H9 (cell line): ENCODE measurements around the gene TMEM134. TPM values are rescaled to one million over a fixed set of nuclear protein-coding genes. Genes with fewer than 3 reads are reported as not detected.

Experiments used
- DNase-seq: peaks from one replicate; pipeline ENCODE4 v3.0.0-alpha.2; 2017
- H2AFZ ChIP-seq: one replicate; pipeline ENCODE4 v1.6.1; 2013; ENCODE audit warnings: mild to moderate bottlenecking, low read length, control low read depth, moderate library complexity
- H2AK5ac ChIP-seq: 2 replicates; pipeline ENCODE4 v1.6.1; 2013; ENCODE audit warnings: low read length, control low read depth, mixed read lengths; ENCODE audit not compliant: insufficient read length
- H2BK120ac ChIP-seq: one replicate; pipeline ENCODE4 v1.6.1; 2013; ENCODE audit warnings: low read depth, mild to moderate bottlenecking, low read length, control low read depth, inconsistent platforms; ENCODE audit not compliant: poor library complexity, severe bottlenecking
- H2BK12ac ChIP-seq: 2 replicates; pipeline ENCODE4 v1.6.1; 2013; ENCODE audit warnings: low read length, control low read depth, mixed read lengths, low read depth; ENCODE audit not compliant: insufficient read length
- H2BK15ac ChIP-seq: 2 replicates; pipeline ENCODE4 v1.6.1; 2013; ENCODE audit warnings: low read depth, low read length, control low read depth
- H2BK20ac ChIP-seq: one replicate; pipeline ENCODE4 v1.6.1; 2013; ENCODE audit warnings: low read depth, mild to moderate bottlenecking, low read length, control low read depth, inconsistent platforms; ENCODE audit not compliant: poor library complexity, severe bottlenecking
- H2BK5ac ChIP-seq: 2 replicates; pipeline ENCODE4 v1.6.1; 2013; ENCODE audit warnings: low read length, control low read depth, mixed read lengths; ENCODE audit not compliant: insufficient read length
- H3K14ac ChIP-seq: 2 replicates; pipeline ENCODE4 v1.6.1; 2013; ENCODE audit warnings: low read length, control low read depth; ENCODE audit not compliant: insufficient read depth
- H3K18ac ChIP-seq: 2 replicates; pipeline ENCODE4 v1.6.1; 2013; ENCODE audit warnings: low read depth, mild to moderate bottlenecking, mixed read lengths, low read length, control low read depth; ENCODE audit not compliant: insufficient read length
- H3K23ac ChIP-seq: 2 replicates; pipeline ENCODE4 v1.6.1; 2013; ENCODE audit warnings: low read length, control low read depth, mixed read lengths, low read depth; ENCODE audit not compliant: insufficient read length
- H3K23me2 ChIP-seq: 2 replicates; pipeline ENCODE4 v1.6.1; 2013; ENCODE audit warnings: low read depth, mild to moderate bottlenecking, mixed read lengths, low read length, control low read depth; ENCODE audit not compliant: insufficient read length, poor library complexity, severe bottlenecking
- H3K27ac ChIP-seq: 2 replicates; pipeline ENCODE4 v1.5.1; 2013; ENCODE audit warnings: low read length, control low read depth, mixed read lengths, low read depth; ENCODE audit not compliant: insufficient read length
- H3K27me3 ChIP-seq: 2 replicates; pipeline ENCODE4 v1.6.1; 2013; ENCODE audit warnings: low read length, control low read depth, inconsistent platforms; ENCODE audit not compliant: insufficient read depth
- H3K4ac ChIP-seq: 2 replicates; pipeline ENCODE4 v1.6.1; 2013; ENCODE audit warnings: low read depth, mild to moderate bottlenecking, control low read depth, inconsistent platforms, low read length, moderate library complexity
- H3K4me1 ChIP-seq: 2 replicates; pipeline ENCODE4 v1.6.1; 2013; ENCODE audit warnings: low read length, control low read depth, inconsistent platforms; ENCODE audit not compliant: insufficient read depth
- H3K4me2 ChIP-seq: 2 replicates; pipeline ENCODE4 v1.6.1; 2013; ENCODE audit warnings: low read length, control low read depth, mixed read lengths; ENCODE audit not compliant: insufficient read length, insufficient read depth
- H3K56ac ChIP-seq: 2 replicates; pipeline ENCODE4 v1.6.1; 2013; ENCODE audit warnings: low read depth, mild to moderate bottlenecking, mixed read lengths, low read length, control low read depth; ENCODE audit not compliant: insufficient read length
- H3K79me1 ChIP-seq: 2 replicates; pipeline ENCODE4 v1.6.1; 2013; ENCODE audit warnings: low read depth, mild to moderate bottlenecking, moderate library complexity, low read length, control low read depth, inconsistent platforms; ENCODE audit not compliant: insufficient read depth, poor library complexity, severe bottlenecking
- H3K79me2 ChIP-seq: 2 replicates; pipeline ENCODE4 v1.6.1; 2013; ENCODE audit warnings: low read length, control low read depth, inconsistent platforms; ENCODE audit not compliant: insufficient read depth
- H3K9ac ChIP-seq: 2 replicates; pipeline ENCODE4 v1.6.1; 2013; ENCODE audit warnings: low read length, control low read depth, mixed read lengths; ENCODE audit not compliant: insufficient read length; ENCODE audit errors: extremely low read depth
- H3K9me3 ChIP-seq: one replicate; pipeline ENCODE4 v1.6.1; 2013; ENCODE audit warnings: low read depth, low read length, inconsistent platforms; ENCODE audit not compliant: control insufficient read depth
- H3T11ph ChIP-seq: one replicate; pipeline ENCODE4 v1.6.1; 2013; ENCODE audit warnings: mild to moderate bottlenecking, low read length, control low read depth, inconsistent platforms
- H4K20me1 ChIP-seq: one replicate; pipeline ENCODE4 v1.6.1; 2013; ENCODE audit not compliant: control insufficient read depth, insufficient read length, insufficient read depth
- H4K5ac ChIP-seq: 2 replicates; pipeline ENCODE4 v1.6.1; 2013; ENCODE audit warnings: low read depth, mild to moderate bottlenecking, mixed read lengths, low read length, control low read depth; ENCODE audit not compliant: insufficient read length
- H4K8ac ChIP-seq: replicated peaks from 2 replicates; pipeline ENCODE4 v1.6.1; 2013; ENCODE audit warnings: low read length, control low read depth, mixed read lengths, low read depth; ENCODE audit not compliant: insufficient read length
- H4K91ac ChIP-seq: 2 replicates; pipeline ENCODE4 v1.6.1; 2013; ENCODE audit warnings: low read depth, mild to moderate bottlenecking, moderate library complexity, mixed read lengths, low read length, control low read depth; ENCODE audit not compliant: insufficient read length
- H3K27ac Mint-ChIP-seq, 3 experiments: 2 replicates in 2 of 3; 3 replicates in 1 of 3; pipeline ENCODE4 v1.8.0; 2020 to 2021; ENCODE audit warnings: mixed read lengths in 3 of 3, mild to moderate bottlenecking in 1 of 3, moderate library complexity in 1 of 3
- H3K27me3 Mint-ChIP-seq: 2 replicates; pipeline ENCODE4 v1.8.0; 2021; ENCODE audit warnings: low read depth, mild to moderate bottlenecking, moderate library complexity, mixed read lengths
- H3K36me3 Mint-ChIP-seq, 3 experiments: 2 replicates in 2 of 3; 3 replicates in 1 of 3; pipeline ENCODE4 v1.8.0; 2020 to 2021; ENCODE audit warnings: low read depth in 3 of 3, mixed read lengths in 3 of 3; ENCODE audit not compliant: insufficient read depth in 1 of 3
- H3K4me1 Mint-ChIP-seq, 2 experiments: 2 replicates each; pipeline ENCODE4 v1.8.0; 2020; ENCODE audit warnings: mixed read lengths in 2 of 2
- H3K4me3 Mint-ChIP-seq, 2 experiments: 2 replicates in 1 of 2; 3 replicates in 1 of 2; pipeline ENCODE4 v1.8.0; 2020 to 2021; ENCODE audit warnings: mild to moderate bottlenecking in 2 of 2, mixed read lengths in 2 of 2, moderate library complexity in 1 of 2
- H3K9me3 Mint-ChIP-seq, 2 experiments: 2 replicates in 1 of 2; 3 replicates in 1 of 2; pipeline ENCODE4 v1.8.0; 2020; ENCODE audit warnings: mild to moderate bottlenecking in 2 of 2, mixed read lengths in 2 of 2, moderate library complexity in 1 of 2
- CTCF ChIP-seq: fragments of 200-600 bp; sonication (generic); conservative IDR thresholded peaks from 3 replicates; pipeline ENCODE4 v1.8.0; 2021; ENCODE audit warnings: antibody characterized with exemption, mild to moderate bottlenecking
- WGBS: extraction: QIAGEN DNeasy Blood & Tissue Kit; methylation state at CpG from one replicate; pipeline ENCODE4 v1.1.7; 2013; ENCODE audit warnings: missing lambda C conversion rate, low lambda C conversion rate, mixed read lengths; ENCODE audit not compliant: insufficient read length; ENCODE audit errors: extremely low coverage; 5-methylcytosine and 5-hydroxymethylcytosine counted together
- total RNA-seq: library from RNA; stranded (reverse); gene quantifications from 2 replicates; pipeline ENCODE4 v1.2.1, GENCODE V29; 2021

The TMEM134 gene
- total RNA-seq, 1 experiment from 2014 or later: 53.6 TPM

- DNase-seq: no peak
- H3K4ac ChIP-seq: no peak overlapping the region; the same call in 1 of the 2 replicates
- H3K79me1 ChIP-seq: no peaks in the 10 kb centered on the region
- no peak overlapping the region for H4K8ac ChIP-seq
- H3K4me2 ChIP-seq: no peak overlapping the region
- Mint-ChIP-seq H3K27me3 (peaks cover 17% of the 10 kb centered on the region), H3K4me1 (no peaks in the 10 kb centered on the region), H3K36me3 (no peaks in the 10 kb centered on the region), H3K27ac (no peak overlapping the region; a peak in 1 of 7 replicates), H3K4me3 (no peak overlapping the region; a peak in 2 of 5 replicates), H3K9me3 (no peaks in the 10 kb centered on the region; a peak in 1 of 5 replicates)
- no peak overlapping the region for H3T11ph ChIP-seq
- no peak overlapping the region for H3K23ac ChIP-seq
- no peaks in the 10 kb centered on the region for H3K9me3 ChIP-seq
- no peak for TF ChIP-seq CTCF
- no peak overlapping the region for H2BK120ac ChIP-seq
- no peaks in the 10 kb centered on the region for H3K79me2 ChIP-seq
- no peak overlapping the region for H3K14ac ChIP-seq
- H2BK12ac ChIP-seq: no peak overlapping the region
- no peaks in the 10 kb centered on the region for H3K27me3 ChIP-seq
- no peak overlapping the region for H2BK20ac ChIP-seq
- no peaks in the 10 kb centered on the region for H3K4me1 ChIP-seq
- no peak overlapping the region for H4K91ac ChIP-seq
- no peaks in the 10 kb centered on the region for H4K20me1 ChIP-seq
- H3K23me2 ChIP-seq: peaks cover 5% of the 10 kb centered on the region
- no peak overlapping the region for H3K56ac ChIP-seq
- no peak overlapping the region for H2AK5ac ChIP-seq
- H2BK15ac ChIP-seq: no peak overlapping the region
- H2AFZ ChIP-seq: no peak overlapping the region
- no peak overlapping the region for H3K18ac ChIP-seq
- H4K5ac ChIP-seq: no peak overlapping the region
- no peak overlapping the region for H3K27ac ChIP-seq
- WGBS: no CpG with 5 or more reads among the region's 12 CpGs
- H3K9ac ChIP-seq: no peak overlapping the region
- H2BK5ac ChIP-seq: no peak overlapping the region
These were observed 11.6 kb downstream of the TMEM134 start for GRCh38 chr11:67457453-67457852.
